Stimulated activated CD8-positive, alpha-beta memory T cell treated with anti-CD3 and anti-CD28 coated beads, Interleukin-2, amount 100 ng/mL, for 1 hour (primary cell): ENCODE data around the gene STXBP5.
"Not testable (repeated sequence)": the region's sequence is repeated elsewhere in the genome, so short reads cannot be mapped to it uniquely, and the experiment has no call there.

Source experiments
- DNase-seq, 2 donors: peaks; one replicate each; pipeline ENCODE4 v3.0.0-alpha.2; 2020; ENCODE audit warnings: low read depth in 2 of 2

Gene STXBP5

GRCh38 chr6:147246853-147247635 is 42.8 kb downstream of the STXBP5 start:
- DNase-seq, result no peak

GRCh38 chr6:147248859-147249258 is 44.6 kb downstream of the STXBP5 start:
- DNase-seq, result no peak

- no peak for DNase-seq
Observed at GRCh38 chr6:147251072-147251471, 46.9 kb downstream of the STXBP5 start.

DNA sequence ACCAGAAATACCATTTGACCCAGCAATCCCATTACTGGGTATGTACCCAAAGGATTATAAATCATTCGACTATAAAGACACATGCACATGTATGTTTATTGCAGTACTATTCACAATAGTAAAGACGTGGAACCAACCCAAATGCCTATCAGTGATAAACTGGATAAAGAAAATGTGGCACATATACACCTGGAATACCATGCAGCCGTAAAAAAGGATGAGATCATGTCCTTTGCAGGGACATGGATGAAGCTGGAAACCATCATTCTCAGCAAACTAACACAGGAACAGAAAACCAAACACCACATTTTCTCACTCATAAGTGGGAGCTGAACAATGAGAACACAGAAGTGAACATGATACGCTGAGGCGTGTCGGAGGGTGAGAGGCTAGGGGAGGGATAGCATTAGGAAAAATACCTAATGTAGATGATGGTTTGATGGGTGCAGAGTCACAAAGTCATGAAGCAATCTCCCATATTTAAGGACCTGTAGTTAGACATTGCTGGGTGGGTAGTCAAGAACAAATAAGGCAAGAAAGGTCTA is 50.8 kb downstream of the STXBP5 start:
- not testable (repeated sequence) for DNase-seq

DNA sequence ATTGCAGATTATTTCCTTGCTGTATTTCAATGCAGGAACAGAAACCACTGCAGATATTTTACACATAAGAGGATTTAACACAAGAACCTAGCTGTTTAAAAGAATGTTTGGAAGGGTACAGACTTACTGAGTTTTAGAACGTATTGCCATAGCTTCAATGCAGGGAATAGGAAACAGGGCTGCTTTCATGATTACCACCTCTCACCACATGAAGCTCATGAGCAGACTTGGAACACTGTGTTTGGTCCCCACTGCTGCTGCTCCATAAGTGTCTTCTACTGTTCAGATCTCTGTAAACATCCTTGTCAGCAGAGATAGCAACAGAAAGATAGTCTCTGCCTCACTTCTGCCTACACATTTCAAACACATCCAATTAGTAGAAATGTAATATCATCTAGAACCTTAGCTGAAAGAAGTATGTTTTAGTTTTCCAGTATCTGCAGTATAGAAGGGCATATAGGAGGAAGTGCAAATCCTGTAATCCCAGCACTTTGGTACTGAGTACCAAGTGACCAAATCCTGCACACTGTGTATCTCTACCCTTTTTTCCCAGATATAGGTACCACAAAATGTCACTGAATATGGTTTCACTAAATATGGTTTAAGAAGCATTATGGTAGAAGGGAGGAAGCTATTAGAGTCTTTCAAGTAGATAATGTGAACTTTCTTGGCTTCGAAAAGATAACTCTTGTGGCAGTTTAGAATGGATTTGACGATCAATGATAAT is 51.9 kb downstream of the STXBP5 start:
- DNase-seq, result no peak

GRCh38 chr6:147257760-147258159 is 53.5 kb downstream of the STXBP5 start:
- no peak for DNase-seq

GRCh38 chr6:147260091-147260490 is 55.9 kb downstream of the STXBP5 start:
- no peak for DNase-seq

- DNase-seq, result no peak
Observed at GRCh38 chr6:147262946-147263345, 58.7 kb downstream of the STXBP5 start.

DNA sequence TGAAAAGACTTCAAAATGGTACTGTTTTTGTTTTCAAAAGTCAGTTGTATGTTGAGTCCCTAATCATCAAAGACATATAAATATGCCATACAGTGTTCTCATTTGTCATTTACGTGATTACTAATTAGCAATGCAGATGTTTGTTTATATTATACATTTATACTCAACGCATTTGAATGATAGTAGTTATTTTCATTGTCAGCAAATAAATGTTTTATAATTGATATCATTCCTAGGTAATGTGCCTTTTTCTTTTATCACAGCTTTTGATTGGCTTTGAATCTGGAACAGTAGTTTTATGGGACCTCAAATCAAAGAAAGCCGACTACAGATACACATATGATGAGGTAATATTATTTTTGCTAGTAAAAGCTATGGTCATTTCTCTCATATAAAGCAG is 62.6 kb downstream of the STXBP5 start:
- no peak for DNase-seq

DNA sequence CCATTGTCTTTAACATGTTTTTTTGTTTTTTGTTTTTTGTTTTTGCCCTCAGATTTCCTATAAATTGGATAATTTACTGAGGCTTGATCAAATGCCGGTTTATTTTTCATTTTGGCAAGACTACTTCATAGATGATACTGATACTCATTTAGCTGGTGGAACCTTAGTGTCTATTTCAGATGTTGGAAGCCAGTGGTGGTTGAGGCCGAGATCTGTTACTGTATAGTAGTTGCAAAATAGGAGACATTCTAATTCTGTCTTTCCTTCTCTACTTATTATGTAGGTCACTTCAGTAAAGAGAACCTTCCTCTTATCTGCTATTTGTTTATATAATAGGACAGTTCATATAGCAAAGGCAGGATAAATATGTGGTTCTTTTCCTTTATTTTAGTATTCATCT is 63.4 kb downstream of the STXBP5 start:
- DNase-seq, result no peak

DNA sequence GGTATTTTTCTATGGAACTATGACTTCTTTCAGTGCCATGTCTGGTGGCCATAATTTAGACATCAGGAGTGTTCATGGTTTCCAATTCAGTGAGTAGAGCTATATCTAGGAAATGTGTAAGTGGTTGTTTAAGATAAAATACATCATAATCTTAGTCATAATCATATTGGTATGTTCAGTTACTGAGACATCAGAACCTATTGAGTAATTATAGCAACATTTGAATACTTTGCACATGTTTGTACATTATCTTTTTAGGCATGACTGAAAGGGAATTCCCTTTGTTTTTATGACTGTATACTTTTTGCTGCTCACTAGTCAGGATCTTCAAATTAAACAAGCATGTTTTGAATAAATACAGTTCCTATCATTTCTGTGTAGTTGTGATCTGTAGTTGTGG is 64.0 kb downstream of the STXBP5 start:
- DNase-seq, result no peak

DNA sequence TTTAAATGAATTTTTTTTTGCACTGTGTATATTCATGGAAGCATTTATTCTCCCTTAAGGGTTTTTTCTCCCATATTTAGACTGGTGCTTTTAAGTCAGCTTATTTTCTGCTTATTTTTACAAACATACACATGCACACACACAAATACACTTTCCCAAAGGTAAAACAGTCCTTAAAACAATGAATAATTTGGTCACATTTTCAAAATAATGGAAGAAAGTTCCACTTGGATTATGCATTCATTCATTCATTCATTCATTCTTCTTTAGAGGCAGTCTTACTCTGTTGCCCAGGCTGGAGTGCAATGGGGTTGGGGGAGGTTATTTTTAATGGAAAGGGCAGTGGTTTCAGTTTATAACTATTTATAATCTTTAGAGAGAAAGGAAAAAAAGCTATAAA is 69.8 kb downstream of the STXBP5 start:
- no peak for DNase-seq

GRCh38 chr6:147274776-147275175 is 70.6 kb downstream of the STXBP5 start:
- DNase-seq, result no peak

- no peak for DNase-seq
Observed at GRCh38 chr6:147278891-147279290, 74.7 kb downstream of the STXBP5 start.

GRCh38 chr6:147279427-147279826 is 75.2 kb downstream of the STXBP5 start:
- no peak for DNase-seq

- DNase-seq, result no peak
Observed at GRCh38 chr6:147281895-147282565, 77.8 kb downstream of the STXBP5 start.

DNA sequence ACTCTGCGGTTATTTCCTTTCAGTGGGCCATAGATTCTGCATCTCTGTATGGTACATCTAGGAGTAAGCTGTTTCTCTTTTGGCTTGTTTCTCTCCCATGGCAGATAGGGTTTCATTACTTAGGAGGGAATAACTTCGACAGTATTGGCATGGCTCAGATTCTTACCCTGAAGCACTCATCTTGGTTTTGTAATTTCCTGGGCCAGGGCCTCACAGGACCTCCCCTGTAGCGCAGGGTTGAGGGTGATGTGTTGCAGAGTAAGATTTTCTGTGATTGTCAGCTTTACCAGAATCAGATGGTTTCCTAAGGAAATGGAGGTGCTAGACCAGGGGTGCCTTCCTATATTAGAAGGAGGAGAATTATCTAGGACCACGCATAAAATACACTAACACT is 78.3 kb downstream of the STXBP5 start:
- no peak for DNase-seq

DNA sequence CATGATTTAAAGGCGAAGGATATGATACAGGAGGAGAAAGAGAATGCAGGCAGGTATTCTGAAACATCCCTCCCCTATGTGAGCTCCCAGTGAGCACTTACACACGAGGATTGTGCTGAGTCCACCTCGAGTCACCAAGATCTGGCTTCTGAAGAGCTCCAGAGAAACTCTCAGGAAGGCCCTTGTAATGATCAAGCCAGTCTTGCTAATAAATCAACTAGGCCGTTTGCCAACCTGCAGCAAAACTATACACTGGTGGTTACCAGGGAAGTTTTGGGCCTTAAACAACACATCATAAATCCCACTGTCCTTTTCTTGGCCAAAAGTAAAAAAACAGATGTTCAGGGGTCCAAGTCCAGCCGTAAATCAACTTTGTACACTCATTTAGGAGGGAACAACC is 79.2 kb downstream of the STXBP5 start:
- DNase-seq, result no peak

- no peak for DNase-seq
Observed at GRCh38 chr6:147285087-147285855, 81.1 kb downstream of the STXBP5 start.

DNA sequence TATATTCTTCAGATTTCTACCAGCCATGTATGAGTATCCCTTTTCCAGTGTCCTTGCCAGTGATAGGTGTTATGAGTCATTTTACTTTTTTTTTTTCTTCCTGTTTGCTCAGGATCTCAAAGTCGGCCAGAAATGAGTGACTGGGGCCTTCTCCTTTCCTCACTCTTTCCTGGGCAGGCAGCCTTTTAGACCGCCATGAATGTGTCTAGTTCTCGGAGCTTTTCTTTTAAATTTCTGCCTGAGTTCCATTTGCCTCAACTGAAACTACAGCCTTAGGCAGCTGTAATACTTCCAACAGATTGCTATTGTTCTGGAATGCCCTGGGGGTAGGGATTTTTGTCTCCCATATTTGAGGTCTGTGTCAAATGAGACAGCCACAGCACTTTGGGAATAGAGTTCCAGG is 83.7 kb downstream of the STXBP5 start:
- DNase-seq, result no peak

- no peak for DNase-seq
Observed at GRCh38 chr6:147297124-147297523, 92.9 kb downstream of the STXBP5 start.
